ENCODE results near the gene ERC2.

GRCh38 chr3:55467099-55467498 is 1001.2 kb downstream of the ERC2 start:
- TF ChIP-seq YY1 (IDR thresholded peaks at IDR 0.05; ENCODE audit: low read depth) (no peak), TAF1 (IDR thresholded peaks at IDR 0.05; ENCODE audit: low read depth) (no peak), CREB1 (IDR thresholded peaks at IDR 0.05; ENCODE audit: low read depth) (no peak), USF1 (IDR thresholded peaks at IDR 0.05) (no peak), RAD21 (IDR thresholded peaks at IDR 0.05; ENCODE audit: low read depth) (no peak), EP300 (IDR thresholded peaks at IDR 0.05; ENCODE audit: borderline replicate concordance) (no peak), REST (IDR thresholded peaks at IDR 0.05; ENCODE audit: low read depth) (no peak), EGR1 (IDR thresholded peaks at IDR 0.05) (no peak), CEBPB (IDR thresholded peaks at IDR 0.05) (no peak)

Measured in Ishikawa (cell line).